Activated T-cell treated with anti-CD3 and anti-CD28 coated beads, Interleukin-2, amount 50 U/mL, for 72 hours (primary cell): ENCODE data around the gene GLB1L. TPM values are rescaled to one million over a fixed set of nuclear protein-coding genes. Genes with fewer than 3 reads are reported as not detected.

Experiments used
- ATAC-seq, 2 donors: fragments of 150-1000 bp; cut with Tn5 transposase; replicated peaks in 1 of 2; 2 replicates each; pipeline ENCODE4 v1.10.0; 2021; ENCODE audit warnings: moderate library complexity in 2 of 2, mild to moderate bottlenecking in 1 of 2
- DNase-seq, 2 donors: peaks; one replicate each; pipeline ENCODE4 v3.0.0; 2021 to 2022; ENCODE audit warnings: mixed read lengths in 1 of 2
- H3K27ac Mint-ChIP-seq: one replicate; pipeline ENCODE4 v1.8.0; 2022; ENCODE audit warnings: mild to moderate bottlenecking, moderate library complexity, mixed read lengths
- H3K27me3 Mint-ChIP-seq: one replicate; pipeline ENCODE4 v1.8.0; 2022; ENCODE audit warnings: low read depth, mixed read lengths
- H3K36me3 Mint-ChIP-seq, 2 donors: one replicate each; pipeline ENCODE4 v1.8.0; 2022; ENCODE audit warnings: mixed read lengths in 2 of 2, mild to moderate bottlenecking in 1 of 2; ENCODE audit not compliant: insufficient read depth in 2 of 2
- H3K4me1 Mint-ChIP-seq: one replicate; pipeline ENCODE4 v1.8.0; 2022; ENCODE audit warnings: low read depth, mixed read lengths
- H3K4me3 Mint-ChIP-seq, 2 donors: one replicate each; pipeline ENCODE4 v1.8.0; 2022; ENCODE audit warnings: mild to moderate bottlenecking in 2 of 2, mixed read lengths in 2 of 2, moderate library complexity in 2 of 2
- H3K9me3 Mint-ChIP-seq, 2 donors: one replicate each; pipeline ENCODE4 v1.8.0; 2022; ENCODE audit warnings: mixed read lengths in 2 of 2
- total RNA-seq, 2 donors: library from RNA; stranded (reverse); gene quantifications; one replicate each; pipeline ENCODE4 v1.2.3, GENCODE V29; 2022

Gene GLB1L
- total RNA-seq, 2 donors from 2014 or later, result 2.3 to 3.4 TPM

DNA sequence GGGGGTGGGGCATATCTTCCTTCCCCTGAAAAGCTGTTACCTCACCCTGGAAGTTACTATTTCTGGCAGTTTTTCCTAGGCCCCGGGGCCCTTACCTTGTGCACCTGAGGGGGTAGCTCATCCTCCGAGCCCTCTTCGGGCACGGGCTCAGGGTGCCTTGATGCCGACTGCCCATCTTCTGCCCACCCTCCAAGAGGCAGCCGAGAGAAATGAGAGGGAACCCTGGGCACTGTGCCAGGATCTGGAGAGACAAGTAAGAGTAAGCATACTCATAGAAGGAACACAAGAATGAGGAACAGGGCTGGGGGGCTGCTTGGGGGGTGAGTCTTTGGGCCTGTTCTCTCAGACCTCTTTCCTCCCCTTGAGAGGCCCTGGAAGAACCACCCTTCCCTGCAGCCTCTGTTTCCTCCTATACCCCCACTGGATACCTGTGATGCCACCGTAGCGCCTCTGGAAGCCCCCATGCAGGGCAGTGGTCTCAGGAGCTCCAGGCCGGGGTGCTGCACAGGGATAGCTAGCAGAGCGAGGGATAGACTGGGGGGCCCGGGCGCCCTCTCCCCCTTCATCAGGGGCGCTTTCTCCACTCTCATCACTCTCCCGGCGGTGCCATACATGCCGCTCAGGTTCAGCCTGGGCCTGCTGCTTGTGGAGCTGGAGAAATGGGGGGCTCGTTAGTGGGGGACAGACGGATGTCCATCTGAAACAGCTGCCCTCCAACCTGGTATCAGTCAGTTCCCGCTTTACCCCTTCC lies 24.4 kb downstream of the GLB1L start:
- H3K9me3 Mint-ChIP-seq, result no peaks in the 10 kb centered on the region
- no peaks in the 10 kb centered on the region for H3K27me3 Mint-ChIP-seq
- no peak for ATAC-seq
- peaks cover 7 to 19% of the 10 kb centered on the region in 2 donors for H3K36me3 Mint-ChIP-seq
- no peak overlapping the region for H3K27ac Mint-ChIP-seq
- no peak overlapping the region for H3K4me3 Mint-ChIP-seq
- H3K4me1 Mint-ChIP-seq, result peaks cover 15% of the 10 kb centered on the region
- no peak for DNase-seq

GRCh38 chr2:219219784-219220532 lies 25.3 kb downstream of the GLB1L start:
- Mint-ChIP-seq H3K27me3 (no peaks in the 10 kb centered on the region), H3K36me3 (peaks cover 7 to 15% of the 10 kb centered on the region in 2 donors), H3K4me1 (peaks cover 15% of the 10 kb centered on the region), H3K4me3 (peak overlapping the region in 1 of 2 donors; percentile 89), H3K27ac (no peak overlapping the region), H3K9me3 (no peaks in the 10 kb centered on the region)
- DNase-seq (no peak), ATAC-seq (no peak)

DNA sequence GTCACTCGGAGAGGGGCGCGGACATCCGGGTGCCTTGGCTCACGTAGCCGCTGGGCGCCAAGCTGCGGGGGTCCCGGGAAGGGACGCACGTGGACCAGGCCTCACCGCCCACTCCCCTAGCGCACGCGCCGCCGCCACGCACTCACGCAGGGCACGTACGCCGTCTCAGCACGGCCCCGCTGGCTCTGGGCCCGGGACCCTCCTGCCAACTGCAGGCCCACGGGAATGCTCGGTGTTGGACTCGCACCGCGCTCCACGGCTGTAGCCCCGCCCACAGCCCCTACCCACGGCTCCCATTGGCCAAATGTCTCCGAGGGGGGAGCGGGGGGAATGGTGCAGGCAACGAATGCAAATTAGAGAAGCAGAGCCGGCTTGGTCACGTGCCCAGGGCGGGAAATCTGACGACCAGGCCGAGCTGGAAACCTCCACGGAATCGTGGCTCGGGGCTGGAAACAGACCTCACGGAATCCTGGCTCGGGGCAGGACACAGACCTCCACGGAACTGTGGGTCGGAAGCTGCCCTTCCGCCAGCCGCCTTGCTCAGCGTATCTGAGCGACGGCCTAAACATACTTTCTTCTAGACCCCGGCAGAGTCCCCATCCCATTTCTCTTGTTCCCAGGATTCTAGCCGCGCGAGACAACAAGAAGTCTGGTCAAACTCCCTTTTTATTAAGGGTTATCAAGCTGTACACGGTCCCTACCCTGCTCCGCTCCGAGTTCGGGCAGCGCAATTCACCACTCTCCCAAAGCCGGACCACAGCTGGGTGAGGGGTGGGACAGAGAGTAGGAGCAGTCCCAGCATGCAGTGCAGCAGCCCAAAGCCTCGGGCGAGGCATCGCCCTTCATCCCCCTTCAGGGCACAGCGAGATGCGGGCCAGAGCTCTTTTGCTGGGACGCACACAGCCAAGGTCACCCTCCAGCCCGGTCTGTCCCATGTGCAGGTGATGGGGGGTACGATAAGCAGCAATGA lies 26.2 kb downstream of the GLB1L start, which contains the start of gene ABCB6:
ABCB6 (minus strand) TSS at position 227 of the 970 bp plus-strand sequence. CDS start 285 bp downstream, outside the sequence.
- H3K36me3 Mint-ChIP-seq, result peaks cover 10 to 13% of the 10 kb centered on the region in 2 donors
- H3K27ac Mint-ChIP-seq, result peak within 1 kb of the TSS; percentile 77
- DNase-seq, result peak; percentile 83 to 84
- H3K9me3 Mint-ChIP-seq, result no peaks in the 10 kb centered on the region
- ATAC-seq, result peak; percentile 75 to 77
- H3K27me3 Mint-ChIP-seq, result no peaks in the 10 kb centered on the region
- peaks cover 15% of the 10 kb centered on the region for H3K4me1 Mint-ChIP-seq
- peak within 1 kb of the TSS; percentile 86 to 89 for H3K4me3 Mint-ChIP-seq

GRCh38 chr2:219218217-219218731 lies 27.0 kb downstream of the GLB1L start:
- no peak for DNase-seq
- Mint-ChIP-seq H3K9me3 (no peaks in the 10 kb centered on the region), H3K27ac (peak overlapping the region; percentile 77), H3K4me3 (peak overlapping the region; percentile 86 to 89), H3K36me3 (peaks cover 6 to 7% of the 10 kb centered on the region in 2 donors), H3K4me1 (peaks cover 15% of the 10 kb centered on the region), H3K27me3 (no peaks in the 10 kb centered on the region)
- peak; percentile 38 to 40 for ATAC-seq

DNA sequence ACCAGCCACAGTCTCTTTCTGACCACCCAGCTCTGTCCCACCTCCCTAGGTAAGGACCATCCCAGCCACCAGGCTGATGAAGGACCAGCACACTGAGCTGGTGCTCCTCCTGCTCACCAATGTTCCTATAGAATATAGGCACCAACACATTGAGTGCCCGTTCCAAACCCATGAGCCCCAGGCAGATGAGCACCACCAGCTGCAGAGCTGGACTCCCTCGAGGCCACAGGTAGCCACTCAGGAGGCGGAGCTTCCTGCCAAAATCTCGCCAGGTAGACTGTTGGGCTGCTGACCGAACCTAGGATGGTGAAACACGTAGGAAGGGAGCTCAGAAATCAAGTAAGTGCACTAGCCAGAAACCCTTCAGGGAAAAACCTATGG lies 28.7 kb downstream of the GLB1L start:
- Mint-ChIP-seq H3K4me3 (peak overlapping the region in 1 of 2 donors; percentile 38), H3K4me1 (peaks cover 25% of the 10 kb centered on the region), H3K27me3 (no peaks in the 10 kb centered on the region), H3K9me3 (no peaks in the 10 kb centered on the region), H3K27ac (peak overlapping the region; percentile 61), H3K36me3 (peaks cover 5% of the 10 kb centered on the region in 2 donors)
- DNase-seq, result no peak
- ATAC-seq, result no peak

DNA sequence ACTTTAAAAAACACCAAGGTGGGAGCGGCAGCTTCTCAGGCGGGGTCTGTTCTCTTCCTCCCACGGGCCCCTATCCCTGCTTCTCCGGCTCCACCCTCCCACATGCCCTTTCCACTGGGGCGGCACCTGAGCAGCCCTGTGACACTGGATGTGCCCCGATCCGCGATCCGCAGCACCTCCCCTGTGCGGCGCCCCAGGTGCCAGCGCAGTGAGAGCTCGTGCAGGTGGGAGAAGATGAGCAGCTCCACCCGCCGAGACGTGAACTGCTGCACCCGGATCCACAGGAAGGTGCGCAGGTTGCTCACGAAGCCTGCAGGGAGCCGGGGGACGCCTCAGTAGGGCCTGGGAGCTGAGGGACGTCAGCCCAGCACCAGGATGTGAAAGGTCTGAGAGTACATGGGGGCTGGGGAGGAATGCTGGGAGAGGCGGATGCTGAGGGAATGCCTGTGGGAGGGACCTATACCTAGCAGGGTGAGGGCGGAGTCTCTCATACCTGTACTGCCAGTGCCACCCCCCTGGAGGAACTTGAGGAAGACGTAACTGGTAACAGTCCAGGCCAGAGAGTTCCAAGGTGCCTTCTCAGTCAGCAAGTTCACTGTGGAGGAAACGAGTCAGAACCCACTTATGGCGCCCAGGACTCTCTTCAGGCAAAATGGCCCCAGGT lies 29.2 kb downstream of the GLB1L start:
- Mint-ChIP-seq H3K36me3 (peaks cover 2 to 3% of the 10 kb centered on the region in 2 donors), H3K27me3 (no peaks in the 10 kb centered on the region), H3K27ac (no peak overlapping the region), H3K9me3 (no peaks in the 10 kb centered on the region), H3K4me3 (no peak overlapping the region), H3K4me1 (peaks cover 30% of the 10 kb centered on the region)
- DNase-seq (no peak), ATAC-seq (no peak)

GRCh38 chr2:219214786-219215185 lies 30.5 kb downstream of the GLB1L start:
- no peak for ATAC-seq
- H3K9me3 Mint-ChIP-seq, result no peaks in the 10 kb centered on the region
- H3K4me1 Mint-ChIP-seq, result peaks cover 34% of the 10 kb centered on the region
- H3K27ac Mint-ChIP-seq, result no peak overlapping the region
- DNase-seq, result no peak
- peaks cover 3% of the 10 kb centered on the region in 2 donors for H3K36me3 Mint-ChIP-seq
- no peaks in the 10 kb centered on the region for H3K27me3 Mint-ChIP-seq
- H3K4me3 Mint-ChIP-seq, result no peak overlapping the region

GRCh38 chr2:219214141-219214540 lies 31.1 kb downstream of the GLB1L start:
- H3K4me3 Mint-ChIP-seq, result no peak overlapping the region
- no peaks in the 10 kb centered on the region for H3K27me3 Mint-ChIP-seq
- H3K27ac Mint-ChIP-seq, result no peak overlapping the region
- H3K4me1 Mint-ChIP-seq, result peaks cover 41% of the 10 kb centered on the region
- ATAC-seq, result no peak
- DNase-seq, result no peak
- peaks cover 3% of the 10 kb centered on the region in 2 donors for H3K36me3 Mint-ChIP-seq
- no peaks in the 10 kb centered on the region for H3K9me3 Mint-ChIP-seq

DNA sequence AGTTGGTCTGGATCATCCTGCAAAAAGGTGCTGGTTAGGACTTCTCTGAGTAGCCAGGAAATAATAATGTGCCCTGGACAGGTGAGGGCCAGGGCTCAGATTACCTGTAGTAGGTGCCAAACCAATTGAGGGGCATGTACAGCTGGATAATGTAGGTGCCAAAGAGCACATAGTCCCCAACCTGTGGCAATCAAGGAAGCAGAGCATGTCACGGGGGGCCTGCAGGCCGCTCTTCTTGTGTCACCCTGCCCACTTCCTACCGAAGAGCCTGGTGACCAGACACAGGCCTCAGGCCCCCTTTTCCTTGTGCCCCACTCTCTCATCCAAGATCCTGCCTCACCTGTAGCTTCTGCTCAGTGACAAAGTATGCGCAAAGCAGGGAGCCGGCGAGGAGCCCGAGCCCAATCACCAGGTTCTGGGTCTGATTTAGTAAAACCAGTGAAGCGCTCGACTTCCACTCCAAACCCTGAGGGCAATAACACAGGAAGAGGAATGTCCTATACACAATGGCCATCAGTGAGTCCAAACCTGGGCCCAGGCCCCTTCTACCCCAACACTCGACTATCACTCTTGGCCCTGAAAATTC lies 31.7 kb downstream of the GLB1L start:
- Mint-ChIP-seq H3K27ac (no peak overlapping the region), H3K36me3 (peaks cover 3% of the 10 kb centered on the region in 2 donors), H3K4me1 (peaks cover 46% of the 10 kb centered on the region), H3K9me3 (no peaks in the 10 kb centered on the region), H3K27me3 (no peaks in the 10 kb centered on the region), H3K4me3 (no peak overlapping the region)
- no peak for DNase-seq
- ATAC-seq, result no peak

DNA sequence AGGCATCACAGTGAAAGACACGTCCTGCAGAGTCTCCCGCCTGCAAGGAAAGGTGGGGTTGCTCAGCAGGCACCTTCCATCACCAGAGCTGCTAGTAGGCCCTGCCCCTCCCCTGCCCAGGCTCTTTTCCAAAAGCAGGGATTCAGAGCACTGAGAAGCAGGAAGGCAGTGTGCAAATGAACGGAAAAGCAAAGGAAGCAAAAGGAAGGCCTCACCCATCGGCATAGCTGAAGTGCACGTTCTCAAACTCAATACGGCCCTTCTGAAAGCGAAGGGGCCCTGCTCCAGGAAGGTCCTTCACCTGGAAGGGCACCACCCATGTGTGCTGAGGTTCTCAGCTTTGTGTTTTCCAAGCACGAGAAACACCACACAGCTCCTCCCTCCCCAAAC lies 32.2 kb downstream of the GLB1L start:
- Mint-ChIP-seq H3K9me3 (no peaks in the 10 kb centered on the region), H3K4me1 (peaks cover 49% of the 10 kb centered on the region), H3K27ac (no peak overlapping the region), H3K27me3 (no peaks in the 10 kb centered on the region), H3K36me3 (peaks cover 3% of the 10 kb centered on the region in 2 donors), H3K4me3 (no peak overlapping the region)
- ATAC-seq, result no peak
- no peak for DNase-seq

DNA sequence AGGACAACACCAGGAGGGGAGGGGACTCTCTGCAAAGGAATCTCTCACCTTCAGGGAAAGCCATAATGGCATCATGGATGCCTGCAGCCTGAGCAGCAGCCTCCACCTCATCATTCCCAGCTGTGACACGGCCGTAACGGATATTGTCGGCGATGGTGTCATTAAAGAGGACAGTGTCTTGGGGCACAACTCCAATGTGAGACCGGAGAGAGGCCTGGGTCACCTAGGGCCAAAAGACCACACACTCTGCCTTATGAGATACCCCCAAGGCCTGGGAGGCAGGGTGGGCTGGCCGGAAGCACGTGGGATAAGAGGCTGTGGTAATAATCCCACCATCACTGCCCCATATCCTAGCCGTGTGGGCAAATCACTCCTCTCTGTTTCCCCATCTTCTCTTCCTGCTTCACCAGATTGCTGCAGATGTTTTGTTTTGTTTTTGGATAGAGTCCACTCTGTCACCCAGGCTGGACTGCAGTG lies 34.3 kb downstream of the GLB1L start:
- no peaks in the 10 kb centered on the region for H3K27me3 Mint-ChIP-seq
- no peaks in the 10 kb centered on the region for H3K9me3 Mint-ChIP-seq
- H3K4me1 Mint-ChIP-seq, result peaks cover 47% of the 10 kb centered on the region
- ATAC-seq, result no peak
- peaks cover 3% of the 10 kb centered on the region in 2 donors for H3K36me3 Mint-ChIP-seq
- no peak for DNase-seq
- peak overlapping the region in 1 of 2 donors; percentile 51 for H3K4me3 Mint-ChIP-seq
- H3K27ac Mint-ChIP-seq, result peak overlapping the region; percentile 89
